Effector memory CD4-positive, alpha-beta T cell (primary cell): ENCODE data around the gene RSRC2.
"Not testable (repeated sequence)": the region's sequence is repeated elsewhere in the genome, so short reads cannot be mapped to it uniquely, and the experiment has no call there.

Source experiments
- DNase-seq, 3 donors: peaks; one replicate each; pipeline ENCODE4 v3.0.0-alpha.2; 2020
- H3K27ac ChIP-seq: 2 replicates; pipeline ENCODE4 v1.7.0; 2013; ENCODE audit warnings: mild to moderate bottlenecking, low read length, moderate library complexity; ENCODE audit not compliant: insufficient read depth, poor library complexity, severe bottlenecking
- H3K27me3 ChIP-seq: replicated peaks from 2 replicates; pipeline ENCODE4 v1.7.0; 2013; ENCODE audit warnings: mild to moderate bottlenecking, low read length; ENCODE audit not compliant: insufficient read depth, control insufficient read depth, poor library complexity, severe bottlenecking
- H3K36me3 ChIP-seq: 2 replicates; pipeline ENCODE4 v1.7.0; 2013; ENCODE audit warnings: mild to moderate bottlenecking, low read length, moderate library complexity; ENCODE audit not compliant: control insufficient read depth, insufficient read depth
- H3K4me1 ChIP-seq: 2 replicates; pipeline ENCODE4 v1.7.0; 2013; ENCODE audit warnings: low read length, mild to moderate bottlenecking; ENCODE audit not compliant: control insufficient read depth, insufficient read depth, poor library complexity, severe bottlenecking
- H3K4me3 ChIP-seq: 2 replicates; pipeline ENCODE4 v1.7.0; 2013; ENCODE audit warnings: low read length, low read depth, mild to moderate bottlenecking; ENCODE audit not compliant: insufficient read depth, poor library complexity, severe bottlenecking
- H3K9me3 ChIP-seq: 2 replicates; pipeline ENCODE4 v1.7.0; 2013; ENCODE audit warnings: mild to moderate bottlenecking, low read length, moderate library complexity; ENCODE audit not compliant: control insufficient read depth

The RSRC2 gene

GRCh38 chr12:122471324-122472226 lies 55.2 kb downstream of the RSRC2 start:
- Histone ChIP-seq H3K4me3 (no peak overlapping the region), H3K27me3 (no peaks in the 10 kb centered on the region), H3K27ac (no peak overlapping the region), H3K36me3 (peaks cover 30% of the 10 kb centered on the region), H3K4me1 (no peaks in the 10 kb centered on the region), H3K9me3 (no peaks in the 10 kb centered on the region)
- no peak for DNase-seq

GRCh38 chr12:122470576-122470975 lies 56.2 kb downstream of the RSRC2 start:
- not testable (repeated sequence) for H3K9me3 ChIP-seq, H3K4me1 ChIP-seq, H3K27me3 ChIP-seq, DNase-seq, H3K4me3 ChIP-seq, H3K27ac ChIP-seq
- peaks cover 20% of the 10 kb centered on the region for H3K36me3 ChIP-seq

GRCh38 chr12:122469856-122470255 lies 56.9 kb downstream of the RSRC2 start:
- H3K27me3 ChIP-seq, DNase-seq, H3K4me3 ChIP-seq, H3K27ac ChIP-seq, H3K4me1 ChIP-seq, H3K9me3 ChIP-seq: not testable (repeated sequence)
- H3K36me3 ChIP-seq = peaks cover 17% of the 10 kb centered on the region

GRCh38 chr12:122467983-122468382 lies 58.8 kb downstream of the RSRC2 start:
- H3K4me1 ChIP-seq = no peaks in the 10 kb centered on the region
- H3K9me3 ChIP-seq = no peaks in the 10 kb centered on the region
- H3K36me3 ChIP-seq = peaks cover 5% of the 10 kb centered on the region
- H3K27ac ChIP-seq = no peak overlapping the region
- no peak overlapping the region for H3K4me3 ChIP-seq
- H3K27me3 ChIP-seq = no peaks in the 10 kb centered on the region
- no peak for DNase-seq

- not testable (repeated sequence) for H3K9me3 ChIP-seq, H3K36me3 ChIP-seq, H3K4me1 ChIP-seq, H3K4me3 ChIP-seq, DNase-seq, H3K27me3 ChIP-seq, H3K27ac ChIP-seq
These were observed 62.3 kb downstream of the RSRC2 start for GRCh38 chr12:122464317-122465042.

GRCh38 chr12:122460641-122461040 lies 66.1 kb downstream of the RSRC2 start:
- Histone ChIP-seq H3K27ac (no peak overlapping the region), H3K36me3 (no peaks in the 10 kb centered on the region), H3K4me1 (peaks cover 5% of the 10 kb centered on the region), H3K9me3 (no peaks in the 10 kb centered on the region), H3K4me3 (no peak overlapping the region), H3K27me3 (no peaks in the 10 kb centered on the region)
- no peak for DNase-seq

- H3K4me1 ChIP-seq = peaks cover 5% of the 10 kb centered on the region
- H3K27ac ChIP-seq = no peak overlapping the region
- no peak overlapping the region for H3K4me3 ChIP-seq
- H3K27me3 ChIP-seq = no peaks in the 10 kb centered on the region
- H3K9me3 ChIP-seq = no peaks in the 10 kb centered on the region
- no peak for DNase-seq
- no peaks in the 10 kb centered on the region for H3K36me3 ChIP-seq
These were observed 66.7 kb downstream of the RSRC2 start for GRCh38 chr12:122460061-122460460.

GRCh38 chr12:122459211-122459610 lies 67.5 kb downstream of the RSRC2 start:
- Histone ChIP-seq H3K4me3 (no peak overlapping the region), H3K4me1 (peaks cover 7% of the 10 kb centered on the region), H3K27me3 (no peaks in the 10 kb centered on the region), H3K27ac (no peak overlapping the region), H3K36me3 (no peaks in the 10 kb centered on the region), H3K9me3 (no peaks in the 10 kb centered on the region)
- DNase-seq = no peak

- no peaks in the 10 kb centered on the region for H3K9me3 ChIP-seq
These were observed 68.4 kb downstream of the RSRC2 start for GRCh38 chr12:122458105-122459035.

More at GRCh38 chr12:122458105-122459035, 68.4 kb downstream of the RSRC2 start:
- H3K4me3 ChIP-seq = no peak overlapping the region
- H3K27ac ChIP-seq = no peak overlapping the region
- no peaks in the 10 kb centered on the region for H3K36me3 ChIP-seq
- H3K27me3 ChIP-seq = no peaks in the 10 kb centered on the region
- peaks cover 15% of the 10 kb centered on the region for H3K4me1 ChIP-seq
- no peak for DNase-seq
